HG03280 (cell line): ENCODE measurements around the gene HDAC6.
"Not testable (repeated sequence)": the region's sequence is repeated elsewhere in the genome, so short reads cannot be mapped to it uniquely, and the experiment has no call there.

Experiments used
- ATAC-seq: cut with Tn5 transposase; IDR thresholded peaks from one replicate; pipeline ENCODE4 v1.9.1; 2021; ENCODE audit warnings: mild to moderate bottlenecking, moderate library complexity; ENCODE audit not compliant: unreplicated experiment

The HDAC6 gene

GRCh38 chrX:48789366-48790220, 12.3 kb upstream of the HDAC6 start:
- no peak for ATAC-seq

GRCh38 chrX:48790477-48790876, 11.4 kb upstream of the HDAC6 start:
- no peak for ATAC-seq

GRCh38 chrX:48791063-48791820, 10.6 kb upstream of the HDAC6 start:
- ATAC-seq: no peak

- no peak for ATAC-seq
These were observed 9.6 kb upstream of the HDAC6 start for GRCh38 chrX:48792219-48792618.

- ATAC-seq: no peak
These were observed 7.9 kb upstream of the HDAC6 start for GRCh38 chrX:48793935-48794334.

- ATAC-seq: no peak
These were observed 7.4 kb upstream of the HDAC6 start for GRCh38 chrX:48794340-48794910.

GRCh38 chrX:48794911-48795515, 6.9 kb upstream of the HDAC6 start:
- no peak for ATAC-seq

GRCh38 chrX:48798318-48798717, 3.5 kb upstream of the HDAC6 start:
- ATAC-seq: no peak

- no peak for ATAC-seq
These were observed 1.1 kb upstream of the HDAC6 start for GRCh38 chrX:48800574-48801279.

GRCh38 chrX:48802089-48802904, 430 bp downstream of the HDAC6 start:
- ATAC-seq: peak; percentile 46

- ATAC-seq: no peak
These were observed 986 bp downstream of the HDAC6 start for GRCh38 chrX:48802905-48803200.

- ATAC-seq: no peak
These were observed 4.2 kb downstream of the HDAC6 start for GRCh38 chrX:48806081-48806480.

- ATAC-seq: no peak
These were observed 11.8 kb downstream of the HDAC6 start for GRCh38 chrX:48813644-48814043.

GRCh38 chrX:48814722-48815121, 12.9 kb downstream of the HDAC6 start:
- no peak for ATAC-seq

- no peak for ATAC-seq
These were observed 13.4 kb downstream of the HDAC6 start for GRCh38 chrX:48815266-48815665.

GRCh38 chrX:48816014-48816810, 14.3 kb downstream of the HDAC6 start:
- no peak for ATAC-seq

- ATAC-seq: no peak
These were observed 16.2 kb downstream of the HDAC6 start for GRCh38 chrX:48818098-48818497.

- ATAC-seq: no peak
These were observed 17.0 kb downstream of the HDAC6 start for GRCh38 chrX:48818866-48819265.

GRCh38 chrX:48819394-48819793, 17.5 kb downstream of the HDAC6 start:
- ATAC-seq: not testable (repeated sequence)
